H1 (cell line): ENCODE data around the gene NPHS2. TPM values are rescaled to one million over a fixed set of nuclear protein-coding genes. Genes with fewer than 3 reads are reported as not detected.

Experiments
- CBX5 ChIP-seq: fragments of 300-800, 300-1000 bp; sonication (generic); IDR thresholded peaks from 2 replicates; pipeline ENCODE4 v1.7.1; 2016; ENCODE audit warnings: antibody characterized with exemption, low read length, low read depth
- CHD1 ChIP-seq: IDR thresholded peaks from 2 replicates; pipeline ENCODE4 v1.6.1; 2012; ENCODE audit warnings: low read depth, low read length, improper control_type of control experiment
- CHD7 ChIP-seq: fragments of 300-600 bp; sonication (generic); IDR thresholded peaks from 2 replicates; pipeline ENCODE4 v1.7.1; 2012; ENCODE audit warnings: low read length, moderate library complexity, mild to moderate bottlenecking, inconsistent platforms; ENCODE audit not compliant: insufficient replicate concordance
- CTCF ChIP-seq, 3 experiments: IDR thresholded peaks; 1 replicate in 2 of 3; 2 replicates in 1 of 3; pipeline versions ENCODE4 v1.5.1 to v1.6.1; 2011; ENCODE audit warnings: low read length in 3 of 3, mild to moderate bottlenecking in 3 of 3, inconsistent platforms in 2 of 3, low read depth in 1 of 3, moderate library complexity in 1 of 3; ENCODE audit not compliant: insufficient read depth in 1 of 3; ENCODE audit errors: control extremely low read depth in 1 of 3
- EP300 ChIP-seq, 2 experiments: IDR thresholded peaks; 1 replicate in 1 of 2; 2 replicates in 1 of 2; pipeline ENCODE4 v1.6.1; 2011 to 2012; ENCODE audit warnings: low read depth in 2 of 2, low read length in 2 of 2, mild to moderate bottlenecking in 2 of 2, borderline replicate concordance in 1 of 2, inconsistent platforms in 1 of 2, moderate library complexity in 1 of 2
- MAFK ChIP-seq: IDR thresholded peaks from 2 replicates; pipeline ENCODE4 v1.6.1; 2012; ENCODE audit warnings: low read depth, mild to moderate bottlenecking, improper control_type of control experiment, low read length
- SP1 ChIP-seq: IDR thresholded peaks from 2 replicates; pipeline ENCODE4 v1.6.1; 2011; ENCODE audit warnings: low read depth, low read length
- TAF7 ChIP-seq: optimal IDR thresholded peaks from 2 replicates; pipeline ENCODE3; 2011; ENCODE audit warnings: low read depth, mild to moderate bottlenecking, inconsistent platforms, low read length, moderate library complexity, borderline replicate concordance
- TEAD4 ChIP-seq: IDR thresholded peaks from 2 replicates; pipeline ENCODE4 v1.6.1; 2012; ENCODE audit warnings: low read depth, low read length, inconsistent platforms, mixed read lengths
- polyA plus RNA-seq, 7 experiments: library from polyadenylated mRNA; depleted of rRNA in 3 of 7; stranded (reverse) in 5 of 7; unstranded in 2 of 7; fragments of >200 nt in 5 of 7; fragments of 200-250 nt in 2 of 7; gene quantifications; 1 replicate in 5 of 7; 2 replicates in 1 of 7; 4 replicates in 1 of 7; pipeline versions ENCODE4 v1.2.1 to v1.2.3, GENCODE V29; 2011 to 2013; ENCODE audit warnings: missing spikeins in 2 of 7, mixed read lengths in 2 of 7
- total RNA-seq: library from RNA; stranded (reverse); fragmentation: NEBNext Ultra II Directional; extraction: Animal tissue kit (Norgen Biotek cat#: 25700); gene quantifications from 2 replicates; pipeline ENCODE4 v1.2.1, GENCODE V29; 2021

NPHS2 gene
- total and polyA plus RNA-seq, 2 of the 8 experiments (the other 6 are each of a cell fraction or from before 2014, with no cell fraction given): not detected

- TF ChIP-seq CHD7 (no peak), TEAD4 (no peak), SP1 (no peak), CBX5 (no peak), CTCF (IDR thresholded peaks at IDR 0.05; ENCODE audit: control extremely low read depth in 1 of 3, insufficient read depth in 1 of 3, low read depth in 1 of 3, low read length in 3 of 3) (no peak), CHD1 (no peak), MAFK (no peak), TAF7 (no peak), EP300 (IDR thresholded peaks at IDR 0.05; ENCODE audit: borderline replicate concordance in 1 of 2, low read depth in 2 of 2, low read length in 2 of 2) (no peak)
These were observed 36.6 kb upstream of the NPHS2 start (continued) for GRCh38 chr1:179612361-179612760.
